Naive B cell (primary cell): ENCODE measurements around the gene TMEM108. TPM values are rescaled to one million over a fixed set of nuclear protein-coding genes. Genes with fewer than 3 reads are reported as not detected.

Source experiments
- ATAC-seq, 2 donors: fragments of 150-1000 bp; cut with Tn5 transposase; 2 replicates each; pipeline ENCODE4 v1.10.0; 2021; ENCODE audit warnings: low read depth in 2 of 2, mild to moderate bottlenecking in 2 of 2, moderate library complexity in 2 of 2
- DNase-seq: peaks from one replicate; pipeline ENCODE4 v3.0.0; 2022
- H3K27ac Mint-ChIP-seq, 6 donors: one replicate each; pipeline ENCODE4 v1.8.0; 2020 to 2022; ENCODE audit warnings: mild to moderate bottlenecking in 6 of 6, mixed read lengths in 6 of 6, moderate library complexity in 5 of 6, inconsistent platforms in 2 of 6
- H3K27me3 Mint-ChIP-seq, 3 donors: one replicate each; pipeline ENCODE4 v1.8.0; 2021 to 2022; ENCODE audit warnings: mixed read lengths in 3 of 3, mild to moderate bottlenecking in 1 of 3
- H3K36me3 Mint-ChIP-seq, 2 donors: one replicate each; pipeline ENCODE4 v1.8.0; 2020 to 2022; ENCODE audit warnings: mixed read lengths in 2 of 2, inconsistent platforms in 1 of 2, mild to moderate bottlenecking in 1 of 2
- H3K4me1 Mint-ChIP-seq, 3 donors: one replicate each; pipeline ENCODE4 v1.8.0; 2020 to 2022; ENCODE audit warnings: mixed read lengths in 3 of 3, inconsistent platforms in 1 of 3, mild to moderate bottlenecking in 1 of 3, moderate library complexity in 1 of 3
- H3K4me3 Mint-ChIP-seq, 8 donors: one replicate each; pipeline ENCODE4 v1.8.0; 2020 to 2022; ENCODE audit warnings: mild to moderate bottlenecking in 8 of 8, mixed read lengths in 8 of 8, moderate library complexity in 8 of 8, inconsistent platforms in 2 of 8
- H3K9me3 Mint-ChIP-seq, 7 donors: one replicate each; pipeline ENCODE4 v1.8.0; 2020 to 2022; ENCODE audit warnings: mixed read lengths in 7 of 7, mild to moderate bottlenecking in 5 of 7, inconsistent platforms in 2 of 7, moderate library complexity in 1 of 7
- polyA plus RNA-seq, 6 donors: library from polyadenylated mRNA; unstranded; fragments of 300-500 nt; fragmentation: Illumina TruSeq; gene quantifications; one replicate each; pipeline ENCODE4 v1.2.3, GENCODE V29; 2021; ENCODE audit warnings: low read depth in 6 of 6

TMEM108 gene
- polyA plus RNA-seq, 6 donors from 2014 or later, result not detected

GRCh38 chr3:133294253-133294652 lies 256.1 kb downstream of the TMEM108 start:
- no peaks in the 10 kb centered on the region for H3K36me3 Mint-ChIP-seq
- H3K27ac Mint-ChIP-seq, result no peak overlapping the region
- peaks cover 5 to 10% (median 10%) of the 10 kb centered on the region in 3 donors for H3K27me3 Mint-ChIP-seq
- ATAC-seq (no peak), DNase-seq (no peak)
- H3K9me3 Mint-ChIP-seq, result no peaks in the 10 kb centered on the region
- no peak overlapping the region for H3K4me3 Mint-ChIP-seq
- H3K4me1 Mint-ChIP-seq, result no peaks in the 10 kb centered on the region

- H3K27me3 Mint-ChIP-seq, result peaks cover 2 to 10% (median 5%) of the 10 kb centered on the region in 3 donors
- DNase-seq (no peak), ATAC-seq (no peak)
- no peaks in the 10 kb centered on the region for H3K36me3 Mint-ChIP-seq
- H3K4me3 Mint-ChIP-seq, result no peak overlapping the region
- H3K4me1 Mint-ChIP-seq, result no peaks in the 10 kb centered on the region
- no peaks in the 10 kb centered on the region for H3K9me3 Mint-ChIP-seq
- no peak overlapping the region for H3K27ac Mint-ChIP-seq
These were observed 257.2 kb downstream of the TMEM108 start for GRCh38 chr3:133295199-133295901.

GRCh38 chr3:133295944-133296917 lies 258.0 kb downstream of the TMEM108 start:
- no peak for ATAC-seq
- H3K27ac Mint-ChIP-seq, result no peak overlapping the region
- H3K4me1 Mint-ChIP-seq, result no peaks in the 10 kb centered on the region
- no peaks in the 10 kb centered on the region for H3K9me3 Mint-ChIP-seq
- H3K4me3 Mint-ChIP-seq, result no peak overlapping the region
- H3K36me3 Mint-ChIP-seq, result no peaks in the 10 kb centered on the region
- H3K27me3 Mint-ChIP-seq, result peaks cover 5 to 10% (median 9%) of the 10 kb centered on the region in 3 donors
- DNase-seq, result no peak

GRCh38 chr3:133296981-133297380 lies 258.8 kb downstream of the TMEM108 start:
- H3K4me1 Mint-ChIP-seq, result peaks cover 0 to 5% (median 0%) of the 10 kb centered on the region in 3 donors
- no peak overlapping the region for H3K4me3 Mint-ChIP-seq
- H3K27me3 Mint-ChIP-seq, result peaks cover 5 to 9% (median 8%) of the 10 kb centered on the region in 3 donors
- no peaks in the 10 kb centered on the region for H3K9me3 Mint-ChIP-seq
- H3K27ac Mint-ChIP-seq, result no peak overlapping the region
- H3K36me3 Mint-ChIP-seq, result no peaks in the 10 kb centered on the region
- no peak for DNase-seq
- no peak for ATAC-seq

GRCh38 chr3:133300102-133300501 lies 261.9 kb downstream of the TMEM108 start:
- peaks cover 0 to 9% (median 5%) of the 10 kb centered on the region in 3 donors for H3K27me3 Mint-ChIP-seq
- no peak overlapping the region for H3K27ac Mint-ChIP-seq
- H3K36me3 Mint-ChIP-seq, result no peaks in the 10 kb centered on the region
- ATAC-seq (no peak), DNase-seq (no peak)
- no peak overlapping the region for H3K4me3 Mint-ChIP-seq
- peaks cover 0 to 5% (median 4%) of the 10 kb centered on the region in 7 donors for H3K9me3 Mint-ChIP-seq
- peaks cover 0 to 6% (median 0%) of the 10 kb centered on the region in 3 donors for H3K4me1 Mint-ChIP-seq

- no peak for ATAC-seq
- H3K27ac Mint-ChIP-seq, result no peak overlapping the region
- no peak overlapping the region for H3K4me3 Mint-ChIP-seq
- no peaks in the 10 kb centered on the region for H3K36me3 Mint-ChIP-seq
- H3K4me1 Mint-ChIP-seq, result peaks cover 0 to 6% (median 0%) of the 10 kb centered on the region in 3 donors
- H3K9me3 Mint-ChIP-seq, result peaks cover 0 to 10% (median 5%) of the 10 kb centered on the region in 7 donors
- peaks cover 0 to 9% (median 5%) of the 10 kb centered on the region in 3 donors for H3K27me3 Mint-ChIP-seq
- no peak for DNase-seq
These were observed 263.0 kb downstream of the TMEM108 start for GRCh38 chr3:133301194-133301593.

- no peaks in the 10 kb centered on the region for H3K36me3 Mint-ChIP-seq
- peak overlapping the region in 1 of 6 donors; percentile 31 for H3K27ac Mint-ChIP-seq
- H3K4me1 Mint-ChIP-seq, result peaks cover 0 to 6% (median 0%) of the 10 kb centered on the region in 3 donors
- peaks cover 0 to 15% (median 5%) of the 10 kb centered on the region in 7 donors for H3K9me3 Mint-ChIP-seq
- no peak overlapping the region for H3K4me3 Mint-ChIP-seq
- ATAC-seq (no peak), DNase-seq (no peak)
- peaks cover 0 to 9% (median 5%) of the 10 kb centered on the region in 3 donors for H3K27me3 Mint-ChIP-seq
These were observed 263.5 kb downstream of the TMEM108 start for GRCh38 chr3:133301731-133302130.

GRCh38 chr3:133303430-133303829 lies 265.2 kb downstream of the TMEM108 start:
- H3K36me3 Mint-ChIP-seq, result no peaks in the 10 kb centered on the region
- H3K27me3 Mint-ChIP-seq, result peaks cover 0 to 9% (median 5%) of the 10 kb centered on the region in 3 donors
- H3K9me3 Mint-ChIP-seq, result peaks cover 0 to 22% (median 7%) of the 10 kb centered on the region in 7 donors
- no peak overlapping the region for H3K27ac Mint-ChIP-seq
- DNase-seq, result no peak
- peaks cover 0 to 6% (median 0%) of the 10 kb centered on the region in 3 donors for H3K4me1 Mint-ChIP-seq
- H3K4me3 Mint-ChIP-seq, result no peak overlapping the region
- ATAC-seq, result no peak

- peaks cover 16 to 38% (median 26%) of the 10 kb centered on the region in 3 donors for H3K27me3 Mint-ChIP-seq
- no peak overlapping the region for H3K27ac Mint-ChIP-seq
- no peak overlapping the region for H3K4me3 Mint-ChIP-seq
- H3K36me3 Mint-ChIP-seq, result peaks cover 0 to 33% of the 10 kb centered on the region in 2 donors
- H3K4me1 Mint-ChIP-seq, result no peaks in the 10 kb centered on the region
- peaks cover 13 to 49% (median 37%) of the 10 kb centered on the region in 7 donors for H3K9me3 Mint-ChIP-seq
- ATAC-seq, result no peak
- no peak for DNase-seq
These were observed 279.7 kb downstream of the TMEM108 start for GRCh38 chr3:133317866-133318265.

- Mint-ChIP-seq H3K27me3 (peaks cover 0 to 17% (median 6%) of the 10 kb centered on the region in 3 donors), H3K9me3 (peaks cover 0 to 14% (median 5%) of the 10 kb centered on the region in 7 donors), H3K27ac (no peak overlapping the region), H3K36me3 (no peaks in the 10 kb centered on the region), H3K4me3 (no peak overlapping the region), H3K4me1 (no peaks in the 10 kb centered on the region)
- DNase-seq (no peak), ATAC-seq (no peak)
These were observed 290.2 kb downstream of the TMEM108 start for GRCh38 chr3:133328373-133328772.

GRCh38 chr3:133329626-133330025 lies 291.4 kb downstream of the TMEM108 start:
- Mint-ChIP-seq H3K27me3 (peaks cover 0 to 25% (median 19%) of the 10 kb centered on the region in 3 donors), H3K9me3 (peaks cover 0 to 4% (median 0%) of the 10 kb centered on the region in 7 donors), H3K36me3 (no peaks in the 10 kb centered on the region), H3K4me3 (no peak overlapping the region), H3K4me1 (no peaks in the 10 kb centered on the region), H3K27ac (no peak overlapping the region)
- ATAC-seq, result no peak
- DNase-seq, result no peak

GRCh38 chr3:133330065-133330464 lies 291.9 kb downstream of the TMEM108 start:
- DNase-seq (no peak), ATAC-seq (no peak)
- Mint-ChIP-seq H3K4me3 (no peak overlapping the region), H3K27ac (no peak overlapping the region), H3K27me3 (peaks cover 4 to 25% (median 21%) of the 10 kb centered on the region in 3 donors), H3K4me1 (no peaks in the 10 kb centered on the region), H3K9me3 (peaks cover 0 to under 1% (median 0%) of the 10 kb centered on the region in 7 donors), H3K36me3 (no peaks in the 10 kb centered on the region)

- Mint-ChIP-seq H3K27me3 (peaks cover 4 to 25% (median 21%) of the 10 kb centered on the region in 3 donors), H3K27ac (no peak overlapping the region), H3K36me3 (no peaks in the 10 kb centered on the region), H3K4me3 (no peak overlapping the region), H3K4me1 (no peaks in the 10 kb centered on the region), H3K9me3 (no peaks in the 10 kb centered on the region)
- ATAC-seq (no peak), DNase-seq (no peak)
These were observed 292.3 kb downstream of the TMEM108 start for GRCh38 chr3:133330522-133330921.
